GM10266 (cell line): ENCODE results near the gene SSBP2.
"Not testable (repeated sequence)": the region's sequence is repeated elsewhere in the genome, so short reads cannot be mapped to it uniquely, and the experiment has no call there.

Experiments
- DNase-seq: peaks from one replicate; pipeline ENCODE4 v3.0.0; 2012; ENCODE audit errors: extremely low spot score
- TF ChIP-seq, protein P1 (sequence below): IDR thresholded peaks from 2 replicates; pipeline ENCODE4 v1.5.1; 2012; ENCODE audit warnings: mild to moderate bottlenecking, low read depth; ENCODE audit not compliant: control insufficient read depth, insufficient read depth; ENCODE audit errors: missing control alignments

The SSBP2 gene

DNA sequence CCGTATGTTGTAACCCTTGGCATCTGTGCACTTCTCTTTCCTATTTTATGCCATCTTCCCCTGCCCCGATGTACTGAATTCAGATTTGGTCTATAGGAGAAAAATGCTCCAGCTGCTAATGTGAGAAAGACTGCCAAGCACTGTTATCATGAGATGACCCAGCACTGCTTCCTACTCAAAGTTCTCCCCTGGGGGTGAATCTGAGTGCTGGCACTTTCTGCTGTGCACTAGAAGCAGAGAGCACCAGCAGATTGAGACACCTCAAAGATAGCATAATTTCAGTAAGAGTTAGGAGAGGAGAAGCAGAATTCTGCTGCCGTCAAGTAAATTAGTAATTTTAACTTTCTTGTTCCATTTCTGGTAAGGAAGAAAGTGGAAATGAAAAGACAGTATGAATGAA, 264.2 kb downstream of the SSBP2 start:
- no peak for DNase-seq
- TF ChIP-seq, protein P1, sequence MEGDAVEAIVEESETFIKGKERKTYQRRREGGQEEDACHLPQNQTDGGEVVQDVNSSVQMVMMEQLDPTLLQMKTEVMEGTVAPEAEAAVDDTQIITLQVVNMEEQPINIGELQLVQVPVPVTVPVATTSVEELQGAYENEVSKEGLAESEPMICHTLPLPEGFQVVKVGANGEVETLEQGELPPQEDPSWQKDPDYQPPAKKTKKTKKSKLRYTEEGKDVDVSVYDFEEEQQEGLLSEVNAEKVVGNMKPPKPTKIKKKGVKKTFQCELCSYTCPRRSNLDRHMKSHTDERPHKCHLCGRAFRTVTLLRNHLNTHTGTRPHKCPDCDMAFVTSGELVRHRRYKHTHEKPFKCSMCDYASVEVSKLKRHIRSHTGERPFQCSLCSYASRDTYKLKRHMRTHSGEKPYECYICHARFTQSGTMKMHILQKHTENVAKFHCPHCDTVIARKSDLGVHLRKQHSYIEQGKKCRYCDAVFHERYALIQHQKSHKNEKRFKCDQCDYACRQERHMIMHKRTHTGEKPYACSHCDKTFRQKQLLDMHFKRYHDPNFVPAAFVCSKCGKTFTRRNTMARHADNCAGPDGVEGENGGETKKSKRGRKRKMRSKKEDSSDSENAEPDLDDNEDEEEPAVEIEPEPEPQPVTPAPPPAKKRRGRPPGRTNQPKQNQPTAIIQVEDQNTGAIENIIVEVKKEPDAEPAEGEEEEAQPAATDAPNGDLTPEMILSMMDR: no peak

DNA sequence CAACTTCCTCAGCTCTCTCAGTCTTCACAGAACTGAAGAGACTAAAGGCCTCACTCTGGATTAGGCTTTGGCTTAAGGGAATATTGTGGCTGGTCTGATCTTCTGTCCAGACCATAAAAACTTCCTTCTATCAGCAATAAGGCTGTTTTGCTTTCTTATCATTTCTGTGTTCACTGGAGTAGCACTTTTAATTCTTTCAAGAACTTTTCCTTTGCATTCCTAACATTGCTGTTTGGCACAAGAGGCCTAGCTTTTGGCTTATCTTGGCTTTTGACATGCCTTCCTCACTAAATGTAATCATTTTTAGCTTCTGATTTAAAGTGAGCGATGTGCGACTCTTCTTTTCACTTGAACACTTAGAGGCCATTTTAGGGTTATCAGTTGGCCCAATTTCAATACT, 268.3 kb downstream of the SSBP2 start:
- DNase-seq: no peak
- TF ChIP-seq, protein P1: no peak

DNA sequence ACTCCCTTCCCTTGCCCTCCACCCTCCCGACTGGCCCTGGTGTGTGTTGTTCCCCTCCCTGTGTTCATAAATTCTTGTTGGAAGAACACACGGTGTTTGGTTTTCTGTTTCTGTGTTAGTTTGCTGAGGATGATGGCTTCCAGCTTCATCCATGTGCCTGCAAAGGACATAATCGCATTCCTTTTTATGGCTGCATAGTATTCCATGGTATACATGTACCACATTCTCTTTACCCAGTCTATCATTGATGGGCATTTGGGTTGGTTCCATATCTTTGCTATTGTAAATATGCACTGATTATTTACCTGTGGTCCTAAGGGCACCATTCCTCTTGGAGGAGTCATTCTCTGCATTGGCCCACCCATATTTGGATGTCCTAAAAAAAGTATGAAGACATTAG, 277.5 kb downstream of the SSBP2 start:
- not testable (repeated sequence) for DNase-seq

DNA sequence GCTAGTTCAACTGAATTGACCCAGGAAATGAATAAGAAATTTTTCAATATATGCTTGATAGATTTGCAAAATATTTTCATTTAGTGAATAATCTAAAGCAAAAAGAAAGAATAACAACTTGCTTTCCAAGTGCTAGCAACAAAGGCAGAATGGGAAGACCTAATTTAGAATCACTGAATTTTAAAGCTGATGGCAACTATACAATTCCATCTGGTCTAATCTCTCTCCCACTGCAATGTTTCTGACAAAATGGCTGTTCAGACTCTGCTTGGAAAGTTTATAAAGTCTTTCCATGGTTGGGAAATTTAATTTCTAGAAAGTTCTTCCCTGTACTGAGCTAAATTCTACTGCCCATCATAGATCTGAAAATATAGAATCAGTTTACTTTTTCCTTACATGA, 281.2 kb downstream of the SSBP2 start:
- no peak for DNase-seq
- TF ChIP-seq, protein P1: no peak

DNA sequence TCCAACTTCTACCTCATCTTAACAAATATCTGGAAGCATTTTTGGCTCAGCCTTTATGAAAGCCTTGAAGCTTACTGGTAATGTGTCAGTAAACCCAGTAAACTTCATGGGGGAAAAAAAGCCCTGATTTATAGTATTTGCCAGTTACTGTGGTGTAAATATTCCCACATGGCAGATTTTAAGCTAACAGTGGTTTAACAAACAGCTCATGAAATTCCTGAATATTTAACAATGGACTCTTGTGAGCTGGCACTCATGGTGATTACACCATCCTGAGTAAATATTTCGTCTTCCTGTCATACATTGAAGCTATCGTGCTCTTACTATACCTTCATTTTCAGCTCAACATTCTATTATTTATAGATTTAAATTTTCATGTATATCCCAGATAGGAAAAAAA, 300.0 kb downstream of the SSBP2 start:
- DNase-seq: no peak
- TF ChIP-seq, protein P1: no peak

DNA sequence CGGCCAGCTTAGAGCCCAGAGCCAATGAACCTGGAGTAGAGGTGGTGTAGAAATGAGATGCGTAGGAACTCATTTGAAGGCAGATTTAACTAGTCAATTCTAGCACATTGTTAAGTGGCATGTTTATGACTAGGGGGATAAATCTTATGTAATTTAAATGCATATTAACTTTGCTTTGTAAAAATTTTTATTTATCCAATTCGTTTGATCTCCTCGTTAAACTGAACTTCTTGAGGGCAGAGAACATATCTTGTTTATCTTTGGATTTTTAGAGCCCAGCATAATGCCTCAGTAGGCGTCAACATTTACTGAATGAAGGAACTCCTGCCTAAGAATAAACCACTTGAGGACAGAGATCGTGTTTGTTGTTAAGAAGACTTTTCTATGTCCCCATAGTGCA, 315.9 kb downstream of the SSBP2 start:
- TF ChIP-seq, protein P1: no peak

DNA sequence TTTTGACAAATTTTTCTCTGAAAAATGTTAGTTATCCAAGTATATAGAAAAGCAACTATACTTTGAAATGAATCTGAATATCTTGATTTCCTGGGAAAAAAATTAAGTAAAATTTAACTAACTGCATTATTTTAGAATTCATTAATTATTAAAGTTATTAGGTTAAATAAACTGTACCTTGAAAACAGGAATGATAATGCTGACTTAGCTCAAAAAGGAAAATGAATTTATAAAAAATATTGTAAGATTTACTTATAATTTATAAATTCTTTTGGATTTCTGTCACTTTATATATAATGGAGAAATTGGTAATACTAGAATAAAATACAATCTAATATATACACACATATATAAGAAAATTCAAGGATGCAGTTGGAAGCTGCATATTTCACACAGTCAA, 320.9 kb downstream of the SSBP2 start:
- DNase-seq: no peak
- TF ChIP-seq, protein P1: no peak

More for the DNA sequence above, 315.9 kb downstream of the SSBP2 start:
- DNase-seq: no peak

DNA sequence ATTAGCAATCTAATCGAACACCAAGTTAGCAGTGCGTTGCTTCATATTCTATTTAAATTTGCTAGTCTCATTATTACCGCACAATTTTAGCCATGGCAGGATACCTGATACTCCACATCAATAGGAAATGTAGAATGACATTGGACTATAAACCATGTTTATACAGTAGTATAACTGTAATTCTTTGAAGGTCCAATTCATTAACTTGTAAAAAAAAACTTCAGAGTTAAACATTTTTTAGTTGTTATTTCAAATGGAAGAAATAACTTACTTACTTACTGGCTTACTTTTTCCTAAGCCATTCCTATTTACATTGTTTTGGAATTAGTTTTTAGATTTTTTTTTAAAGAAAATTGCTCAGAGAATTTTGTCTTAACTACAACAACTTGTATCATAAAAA, 321.5 kb downstream of the SSBP2 start:
- DNase-seq: no peak
- TF ChIP-seq, protein P1: no peak
